HepG2 (cell line): ENCODE measurements around the gene CABP2. TPM values are rescaled to one million over a fixed set of nuclear protein-coding genes. Genes with fewer than 3 reads are reported as not detected.

Source experiments
- ATF4 ChIP-seq, 2 experiments: fragments of 450-650 bp in 1 of 2; sonication (generic) in 1 of 2; formaldehyde crosslinking; IDR thresholded peaks; 2 replicates each; pipeline versions ENCODE4 v1.5.0 to v1.8.0; 2020 to 2022; ENCODE audit warnings: mild to moderate bottlenecking in 1 of 2, missing genetic modification reagents in 1 of 2
- FOXO1 ChIP-seq: sonication (generic); formaldehyde crosslinking; IDR thresholded peaks from 2 replicates; pipeline ENCODE4 v1.4.0; 2020; ENCODE audit warnings: missing genetic modification reagents
- GPBP1L1 ChIP-seq: sonication (generic); formaldehyde crosslinking; IDR thresholded peaks from 2 replicates; pipeline ENCODE4 v1.5.0; 2020; ENCODE audit warnings: mild to moderate bottlenecking, missing genetic modification reagents
- HIC2 ChIP-seq: sonication (generic); formaldehyde crosslinking; IDR thresholded peaks from 2 replicates; pipeline ENCODE4 v1.9.0; 2022; ENCODE audit warnings: low read depth, missing genetic modification reagents
- HNRNPL ChIP-seq: fragments of 200-400 bp; formaldehyde crosslinking; IDR thresholded peaks from 2 replicates; pipeline ENCODE4 v1.6.1; 2017; ENCODE audit warnings: mild to moderate bottlenecking, low read depth, low read length
- HNRNPLL ChIP-seq: fragments of 200-400 bp; formaldehyde crosslinking; IDR thresholded peaks from 2 replicates; pipeline ENCODE4 v1.6.1; 2017; ENCODE audit warnings: mild to moderate bottlenecking, low read depth, low read length; ENCODE audit not compliant: poor library complexity, severe bottlenecking
- MEF2D ChIP-seq: sonication (generic); formaldehyde crosslinking; IDR thresholded peaks from 2 replicates; pipeline ENCODE4 v1.5.1; 2020; ENCODE audit warnings: mild to moderate bottlenecking, missing genetic modification reagents
- PCBP2 ChIP-seq: fragments of 200-400 bp; formaldehyde crosslinking; optimal IDR thresholded peaks from 2 replicates; pipeline ENCODE3; 2018; ENCODE audit warnings: low read length, low read depth; ENCODE audit not compliant: poor library complexity, severe bottlenecking
- RBM39 ChIP-seq: fragments of 200-400 bp; formaldehyde crosslinking; IDR thresholded peaks from one replicate; pipeline ENCODE4 v1.6.1; 2018; ENCODE audit warnings: antibody characterized with exemption, mild to moderate bottlenecking, low read depth, low read length; ENCODE audit not compliant: poor library complexity, severe bottlenecking
- RXRA ChIP-seq: sonication (generic); formaldehyde crosslinking; IDR thresholded peaks from 2 replicates; pipeline ENCODE4 v1.5.1; 2020; ENCODE audit warnings: missing genetic modification reagents
- STAT5B ChIP-seq: sonication (generic); formaldehyde crosslinking; IDR thresholded peaks from 2 replicates; pipeline ENCODE4 v1.4.0; 2020; ENCODE audit warnings: missing genetic modification reagents
- TFDP2 ChIP-seq: sonication (generic); formaldehyde crosslinking; IDR thresholded peaks from 2 replicates; pipeline ENCODE4 v1.4.0; 2020; ENCODE audit warnings: missing genetic modification reagents
- YY1 ChIP-seq: IDR thresholded peaks from 2 replicates; pipeline ENCODE4 v1.6.1; 2011; ENCODE audit warnings: low read length, low read depth, moderate library complexity, mild to moderate bottlenecking; ENCODE audit not compliant: insufficient read depth, insufficient replicate concordance
- ZBTB38 ChIP-seq: sonication (generic); formaldehyde crosslinking; IDR thresholded peaks from 2 replicates; pipeline ENCODE4 v1.5.1; 2020; ENCODE audit warnings: mild to moderate bottlenecking, missing genetic modification reagents
- ZEB1 ChIP-seq: IDR thresholded peaks from 2 replicates; pipeline ENCODE4 v1.6.1; 2012; ENCODE audit warnings: mild to moderate bottlenecking, low read depth, inconsistent platforms; ENCODE audit not compliant: insufficient replicate concordance
- ZNF326 ChIP-seq: sonication (generic); formaldehyde crosslinking; IDR thresholded peaks from 2 replicates; pipeline ENCODE4 v1.4.0; 2020; ENCODE audit warnings: missing genetic modification reagents, borderline replicate concordance
- ZNF441 ChIP-seq: sonication (generic); formaldehyde crosslinking; IDR thresholded peaks from 2 replicates; pipeline ENCODE4 v1.7.0; 2021; ENCODE audit warnings: missing genetic modification reagents, borderline replicate concordance
- ZNF563 ChIP-seq: sonication (generic); formaldehyde crosslinking; IDR thresholded peaks from 2 replicates; pipeline ENCODE4 v1.8.0; 2022; ENCODE audit warnings: mild to moderate bottlenecking, moderate library complexity, missing genetic modification reagents
- ZNF629 ChIP-seq: sonication (generic); formaldehyde crosslinking; conservative IDR thresholded peaks from 2 replicates; pipeline ENCODE4 v1.5.0; 2020; ENCODE audit warnings: missing genetic modification reagents
- ZNF777 ChIP-seq: sonication (generic); formaldehyde crosslinking; IDR thresholded peaks from 2 replicates; pipeline ENCODE4 v1.4.0; 2020; ENCODE audit warnings: missing genetic modification reagents
- ZXDC ChIP-seq: sonication (generic); formaldehyde crosslinking; IDR thresholded peaks from 2 replicates; pipeline ENCODE4 v1.5.0; 2020; ENCODE audit warnings: mild to moderate bottlenecking, missing genetic modification reagents
- polyA plus RNA-seq, 8 experiments: library from polyadenylated mRNA; depleted of rRNA in 3 of 8; stranded (reverse) in 7 of 8; unstranded in 1 of 8; fragments of >200 nt; fragmentation: Illumina TruSeq in 4 of 8; extraction: Trizol in 4 of 8; gene quantifications; 2 replicates each; pipeline versions ENCODE4 v1.2.1 to v1.2.3, GENCODE V29; 2011 to 2016; ENCODE audit warnings: low read depth in 4 of 8, missing spikeins in 1 of 8, mixed read lengths in 1 of 8; ENCODE audit not compliant: insufficient read depth in 1 of 8
- total RNA-seq, 5 experiments: library from RNA; depleted of rRNA; stranded (reverse); fragments of >200 nt; fragmentation: Illumina TruSeq; extraction: Trizol; gene quantifications; 2 replicates each; pipeline ENCODE4 v1.2.3, GENCODE V29; 2016; ENCODE audit warnings: low read depth in 1 of 5

CABP2 gene
- total and polyA plus RNA-seq, 2 of the 13 experiments (the other 11 are each of a cell fraction or from before 2014, with no cell fraction given): not detected

GRCh38 chr11:67504950-67505581, 18.2 kb downstream of the CABP2 start, which contains the start of gene PITPNM1 (continued):
- TF ChIP-seq PCBP2: no peak
- TF ChIP-seq RBM39: no peak
- no peak for TF ChIP-seq FOXO1
- no peak for TF ChIP-seq HIC2 (CRISPR knock-in tag)
- TF ChIP-seq ATF4 (CRISPR knock-in tag; IDR thresholded peaks at IDR 0.05): no peak
- TF ChIP-seq ZBTB38 (CRISPR knock-in tag): no peak
- 0 out of 2 replicates have a peak, but pooled peaks have one; percentile 3 for TF ChIP-seq ZXDC (CRISPR knock-in tag)
- TF ChIP-seq ZNF563 (CRISPR knock-in tag): no peak
- peak; percentile 39 for TF ChIP-seq YY1
- TF ChIP-seq HNRNPLL: peak; percentile 1
- TF ChIP-seq STAT5B (CRISPR knock-in tag): no peak
- no peak for TF ChIP-seq MEF2D (CRISPR knock-in tag)
- no peak for TF ChIP-seq GPBP1L1
- no peak for TF ChIP-seq ZNF326
- TF ChIP-seq ZNF441 (CRISPR knock-in tag): 0 out of 2 replicates have a peak, but pooled peaks have one; percentile 27
- no peak for TF ChIP-seq HNRNPL
- TF ChIP-seq ZNF629: no peak
- peak; percentile 24; the same call in 1 of the 2 replicates for TF ChIP-seq TFDP2
- TF ChIP-seq ZNF777 (CRISPR knock-in tag): peak; percentile 83
- TF ChIP-seq RXRA (CRISPR knock-in tag): 0 out of 2 replicates have a peak, but pooled peaks have one; percentile 3
- TF ChIP-seq ZEB1: no peak
